GM12878 (cell line): ENCODE data around the gene FOXRED2.

Experiments used
- BRCA1 ChIP-seq: IDR thresholded peaks from 2 replicates; pipeline ENCODE4 v1.6.1; 2011; ENCODE audit warnings: low read depth, low read length, improper control_type of control experiment
- MXI1 ChIP-seq: fragments of 150-350 bp; IDR thresholded peaks from 2 replicates; pipeline ENCODE4 v1.6.1; 2011; ENCODE audit warnings: low read depth, mild to moderate bottlenecking, inconsistent platforms, low read length, improper control_type of control experiment
- MYC ChIP-seq: IDR thresholded peaks from 2 replicates; pipeline ENCODE4 v1.6.1; 2011; ENCODE audit warnings: mild to moderate bottlenecking, low read length, moderate library complexity, inconsistent platforms; ENCODE audit not compliant: insufficient read depth, insufficient replicate concordance, insufficient read length, severe bottlenecking
- POLR2AphosphoS5 ChIP-seq: IDR thresholded peaks from 2 replicates; pipeline ENCODE4 v1.6.1; 2011; ENCODE audit warnings: mild to moderate bottlenecking, low read length, inconsistent platforms
- USF1 ChIP-seq: IDR thresholded peaks from 2 replicates; pipeline ENCODE4 v1.6.1; 2011; ENCODE audit warnings: borderline replicate concordance, low read depth, mild to moderate bottlenecking, moderate library complexity, mixed read lengths, low read length; ENCODE audit not compliant: insufficient read depth; ENCODE audit errors: extremely low read length

GRCh38 chr22:36463783-36464184 is 43.1 kb downstream of the FOXRED2 start:
- TF ChIP-seq MXI1 (no peak), MYC (no peak), POLR2AphosphoS5 (no peak), BRCA1 (no peak), USF1 (no peak)
